ENCODE measurements around the gene BUB1B.
A peak's percentile ranks its signal among the peaks of the same experiment; 100 is the strongest.

The BUB1B gene

GRCh38 chr15:40229316-40229715 is 68.4 kb downstream of the BUB1B start:
- H3K9ac ChIP-seq (ENCODE audit: low read depth in 1 of 2, low read length in 2 of 2), result no peak overlapping the region
- H3K27ac ChIP-seq (ENCODE audit: low read depth in 2 of 2, low read length in 2 of 2), result no peak overlapping the region
- H3K4me1 ChIP-seq (ENCODE audit: control insufficient read depth in 2 of 2, insufficient read depth in 2 of 2, low read length in 2 of 2), result no peaks in the 10 kb centered on the region
- no peaks in the 10 kb centered on the region for H3K9me3 ChIP-seq (ENCODE audit: control insufficient read depth in 2 of 2, low read length in 2 of 2)
- H3K4me3 ChIP-seq (ENCODE audit: low read length in 2 of 2), result no peak overlapping the region
- no peaks in the 10 kb centered on the region for H3K36me3 ChIP-seq (ENCODE audit: control insufficient read depth in 2 of 2, insufficient read depth in 2 of 2, low read length in 2 of 2)
- H3K27me3 ChIP-seq (ENCODE audit: control insufficient read depth in 2 of 2, insufficient read depth in 2 of 2, low read length in 2 of 2), result no peaks in the 10 kb centered on the region

- H3K27ac ChIP-seq (ENCODE audit: low read depth in 2 of 2, low read length in 2 of 2), result no peak overlapping the region
- H3K4me1 ChIP-seq (ENCODE audit: control insufficient read depth in 2 of 2, insufficient read depth in 2 of 2, low read length in 2 of 2), result no peaks in the 10 kb centered on the region
- H3K36me3 ChIP-seq (ENCODE audit: control insufficient read depth in 2 of 2, insufficient read depth in 2 of 2, low read length in 2 of 2), result no peaks in the 10 kb centered on the region
- no peaks in the 10 kb centered on the region for H3K9me3 ChIP-seq (ENCODE audit: control insufficient read depth in 2 of 2, low read length in 2 of 2)
- no peaks in the 10 kb centered on the region for H3K27me3 ChIP-seq (ENCODE audit: control insufficient read depth in 2 of 2, insufficient read depth in 2 of 2, low read length in 2 of 2)
- H3K9ac ChIP-seq (ENCODE audit: low read depth in 1 of 2, low read length in 2 of 2), result no peak overlapping the region
- no peak overlapping the region for H3K4me3 ChIP-seq (ENCODE audit: low read length in 2 of 2)
These were observed 69.1 kb downstream of the BUB1B start for GRCh38 chr15:40229956-40230355.

DNA sequence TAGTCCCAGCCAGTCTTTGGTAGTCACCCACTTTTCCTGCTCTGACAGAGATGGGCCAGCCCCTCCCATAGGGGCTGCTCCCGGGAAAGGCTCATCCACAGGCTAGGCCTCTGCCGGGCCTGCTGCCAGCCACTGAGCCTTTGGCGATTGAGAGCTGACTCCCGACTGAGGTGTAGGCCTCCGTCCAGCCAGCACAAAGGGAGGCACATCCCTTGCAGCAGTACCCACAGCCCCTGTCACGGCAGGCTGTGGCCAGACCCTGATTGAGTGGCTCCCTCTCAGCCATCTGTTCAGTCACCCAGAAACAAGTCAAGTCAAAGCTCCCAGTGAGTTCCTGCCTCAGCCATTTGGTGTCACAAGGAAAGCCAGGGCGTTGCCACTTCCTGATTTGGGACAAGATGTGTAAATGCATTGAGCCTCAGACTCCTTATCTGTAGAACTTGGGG is 71.8 kb downstream of the BUB1B start:
- Histone ChIP-seq H3K9me3 (ENCODE audit: control insufficient read depth in 2 of 2, low read length in 2 of 2) (no peaks in the 10 kb centered on the region), H3K36me3 (ENCODE audit: control insufficient read depth in 2 of 2, insufficient read depth in 2 of 2, low read length in 2 of 2) (no peaks in the 10 kb centered on the region), H3K4me3 (ENCODE audit: low read length in 2 of 2) (no peak overlapping the region), H3K9ac (ENCODE audit: low read depth in 1 of 2, low read length in 2 of 2) (no peak overlapping the region), H3K4me1 (ENCODE audit: control insufficient read depth in 2 of 2, insufficient read depth in 2 of 2, low read length in 2 of 2) (no peaks in the 10 kb centered on the region), H3K27ac (ENCODE audit: low read depth in 2 of 2, low read length in 2 of 2) (no peak overlapping the region), H3K27me3 (ENCODE audit: control insufficient read depth in 2 of 2, insufficient read depth in 2 of 2, low read length in 2 of 2) (no peaks in the 10 kb centered on the region)

GRCh38 chr15:40233727-40234577 is 73.1 kb downstream of the BUB1B start:
- Histone ChIP-seq H3K9me3 (ENCODE audit: control insufficient read depth in 2 of 2, low read length in 2 of 2) (no peaks in the 10 kb centered on the region), H3K4me3 (ENCODE audit: low read length in 2 of 2) (no peak overlapping the region), H3K27me3 (ENCODE audit: control insufficient read depth in 2 of 2, insufficient read depth in 2 of 2, low read length in 2 of 2) (peaks cover 3 to 4% of the 10 kb centered on the region in 2 donors), H3K27ac (ENCODE audit: low read depth in 2 of 2, low read length in 2 of 2) (no peak overlapping the region), H3K36me3 (ENCODE audit: control insufficient read depth in 2 of 2, insufficient read depth in 2 of 2, low read length in 2 of 2) (no peaks in the 10 kb centered on the region), H3K4me1 (ENCODE audit: control insufficient read depth in 2 of 2, insufficient read depth in 2 of 2, low read length in 2 of 2) (peaks cover under 1 to 5% of the 10 kb centered on the region in 2 donors), H3K9ac (ENCODE audit: low read depth in 1 of 2, low read length in 2 of 2) (no peak overlapping the region)

DNA sequence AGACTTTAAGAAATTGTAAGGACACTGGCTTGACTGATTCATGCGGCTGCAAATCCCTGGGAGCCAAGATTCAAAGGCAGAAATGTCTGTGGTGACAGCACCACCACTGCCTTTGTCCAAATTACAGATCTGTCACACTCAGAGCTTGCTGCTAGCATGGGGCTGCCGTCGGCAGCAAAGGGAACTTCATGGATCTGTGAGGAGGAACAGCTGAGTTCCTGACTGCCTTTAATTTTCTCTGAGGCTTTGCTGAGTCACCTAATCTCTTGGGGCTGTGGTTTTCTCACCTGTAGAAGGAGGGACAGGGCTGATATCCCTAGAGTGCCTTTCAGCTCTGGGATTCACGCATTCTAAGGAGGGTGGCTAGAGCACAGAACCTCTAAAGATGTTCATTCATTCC is 73.9 kb downstream of the BUB1B start:
- peaks cover 3 to 4% of the 10 kb centered on the region in 2 donors for H3K27me3 ChIP-seq (ENCODE audit: control insufficient read depth in 2 of 2, insufficient read depth in 2 of 2, low read length in 2 of 2)
- H3K9me3 ChIP-seq (ENCODE audit: control insufficient read depth in 2 of 2, low read length in 2 of 2), result no peaks in the 10 kb centered on the region
- no peak overlapping the region for H3K9ac ChIP-seq (ENCODE audit: low read depth in 1 of 2, low read length in 2 of 2)
- H3K4me3 ChIP-seq (ENCODE audit: low read length in 2 of 2), result no peak overlapping the region
- peaks cover 3 to 8% of the 10 kb centered on the region in 2 donors for H3K4me1 ChIP-seq (ENCODE audit: control insufficient read depth in 2 of 2, insufficient read depth in 2 of 2, low read length in 2 of 2)
- H3K36me3 ChIP-seq (ENCODE audit: control insufficient read depth in 2 of 2, insufficient read depth in 2 of 2, low read length in 2 of 2), result no peaks in the 10 kb centered on the region
- H3K27ac ChIP-seq (ENCODE audit: low read depth in 2 of 2, low read length in 2 of 2), result peak overlapping the region in 1 of 2 donors; percentile 54

GRCh38 chr15:40235201-40235885 is 74.5 kb downstream of the BUB1B start:
- peak overlapping the region in 1 of 2 donors; percentile 54 for H3K27ac ChIP-seq (ENCODE audit: low read depth in 2 of 2, low read length in 2 of 2)
- peaks cover 3 to 8% of the 10 kb centered on the region in 2 donors for H3K4me1 ChIP-seq (ENCODE audit: control insufficient read depth in 2 of 2, insufficient read depth in 2 of 2, low read length in 2 of 2)
- H3K9ac ChIP-seq (ENCODE audit: low read depth in 1 of 2, low read length in 2 of 2), result no peak overlapping the region
- H3K4me3 ChIP-seq (ENCODE audit: low read length in 2 of 2), result no peak overlapping the region
- no peaks in the 10 kb centered on the region for H3K36me3 ChIP-seq (ENCODE audit: control insufficient read depth in 2 of 2, insufficient read depth in 2 of 2, low read length in 2 of 2)
- H3K9me3 ChIP-seq (ENCODE audit: control insufficient read depth in 2 of 2, low read length in 2 of 2), result no peaks in the 10 kb centered on the region
- peaks cover 3 to 4% of the 10 kb centered on the region in 2 donors for H3K27me3 ChIP-seq (ENCODE audit: control insufficient read depth in 2 of 2, insufficient read depth in 2 of 2, low read length in 2 of 2)

DNA sequence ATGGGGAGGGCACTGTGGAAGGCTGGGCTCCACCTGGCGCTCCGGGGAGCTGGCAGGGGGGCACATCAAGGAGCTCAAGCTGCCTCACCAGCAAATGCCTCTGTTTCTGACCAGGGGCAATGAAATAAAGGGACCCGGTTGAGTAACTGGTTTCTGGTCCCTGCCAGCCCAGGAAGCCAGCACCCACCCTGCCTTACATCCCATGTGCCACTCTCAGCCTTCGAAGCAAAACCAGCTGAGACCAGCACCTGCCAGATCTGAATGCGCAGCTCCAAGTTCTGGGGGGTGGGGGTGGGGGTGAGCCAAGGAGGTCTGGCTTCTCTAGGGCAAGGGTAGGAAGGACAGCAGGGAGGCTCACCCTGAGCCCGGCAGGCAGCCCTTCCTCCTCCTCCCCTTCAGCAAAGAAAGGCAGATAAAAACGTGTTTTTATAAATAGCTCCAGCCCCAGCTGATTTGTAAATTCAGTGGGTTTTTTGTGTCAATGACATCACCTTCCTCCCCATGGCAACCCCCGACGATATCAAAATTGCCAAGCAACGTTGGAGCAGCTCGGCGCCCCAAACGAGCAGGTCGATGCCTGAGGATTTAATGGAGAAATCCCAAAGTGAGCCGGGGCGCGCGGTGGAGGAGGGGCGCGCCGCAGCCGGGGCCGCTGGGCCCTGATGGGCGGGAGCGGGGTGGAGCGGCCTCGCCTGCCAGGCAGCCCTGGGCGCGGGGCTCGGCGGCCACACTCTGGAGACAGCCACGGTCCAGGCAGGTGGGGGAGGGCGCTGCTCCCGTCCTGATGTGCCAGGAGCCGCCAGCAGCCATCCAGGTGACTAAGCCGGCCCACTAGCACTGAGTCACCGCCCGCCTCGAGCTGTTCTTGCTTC is 77.9 kb downstream of the BUB1B start, which contains the start of gene PAK6:
Gene PAK6, plus strand, starts transcription at position 532 of the 872 bp plus-strand sequence. CDS start 25,723 bp downstream, outside the sequence.
- Histone ChIP-seq H3K27ac (ENCODE audit: low read depth in 2 of 2, low read length in 2 of 2) (no peak within 1 kb of the TSS), H3K4me3 (ENCODE audit: low read length in 2 of 2) (peak within 1 kb of the TSS; percentile 44 to 49), H3K36me3 (ENCODE audit: control insufficient read depth in 2 of 2, insufficient read depth in 2 of 2, low read length in 2 of 2) (no peaks in the 10 kb centered on the region), H3K27me3 (ENCODE audit: control insufficient read depth in 2 of 2, insufficient read depth in 2 of 2, low read length in 2 of 2) (peaks cover 3 to 4% of the 10 kb centered on the region in 2 donors), H3K9ac (ENCODE audit: low read depth in 1 of 2, low read length in 2 of 2) (peak within 1 kb of the TSS in 1 of 2 donors; percentile 57), H3K9me3 (ENCODE audit: control insufficient read depth in 2 of 2, low read length in 2 of 2) (no peaks in the 10 kb centered on the region), H3K4me1 (ENCODE audit: control insufficient read depth in 2 of 2, insufficient read depth in 2 of 2, low read length in 2 of 2) (peaks cover 3 to 8% of the 10 kb centered on the region in 2 donors)

GRCh38 chr15:40239404-40239692 is 78.5 kb downstream of the BUB1B start:
- Histone ChIP-seq H3K27me3 (ENCODE audit: control insufficient read depth in 2 of 2, insufficient read depth in 2 of 2, low read length in 2 of 2) (peaks cover 3 to 4% of the 10 kb centered on the region in 2 donors), H3K4me3 (ENCODE audit: low read length in 2 of 2) (peak overlapping the region in 1 of 2 donors; percentile 44), H3K36me3 (ENCODE audit: control insufficient read depth in 2 of 2, insufficient read depth in 2 of 2, low read length in 2 of 2) (no peaks in the 10 kb centered on the region), H3K9ac (ENCODE audit: low read depth in 1 of 2, low read length in 2 of 2) (peak overlapping the region in 1 of 2 donors; percentile 57), H3K4me1 (ENCODE audit: control insufficient read depth in 2 of 2, insufficient read depth in 2 of 2, low read length in 2 of 2) (peaks cover 3 to 8% of the 10 kb centered on the region in 2 donors), H3K9me3 (ENCODE audit: control insufficient read depth in 2 of 2, low read length in 2 of 2) (no peaks in the 10 kb centered on the region), H3K27ac (ENCODE audit: low read depth in 2 of 2, low read length in 2 of 2) (no peak overlapping the region)

DNA sequence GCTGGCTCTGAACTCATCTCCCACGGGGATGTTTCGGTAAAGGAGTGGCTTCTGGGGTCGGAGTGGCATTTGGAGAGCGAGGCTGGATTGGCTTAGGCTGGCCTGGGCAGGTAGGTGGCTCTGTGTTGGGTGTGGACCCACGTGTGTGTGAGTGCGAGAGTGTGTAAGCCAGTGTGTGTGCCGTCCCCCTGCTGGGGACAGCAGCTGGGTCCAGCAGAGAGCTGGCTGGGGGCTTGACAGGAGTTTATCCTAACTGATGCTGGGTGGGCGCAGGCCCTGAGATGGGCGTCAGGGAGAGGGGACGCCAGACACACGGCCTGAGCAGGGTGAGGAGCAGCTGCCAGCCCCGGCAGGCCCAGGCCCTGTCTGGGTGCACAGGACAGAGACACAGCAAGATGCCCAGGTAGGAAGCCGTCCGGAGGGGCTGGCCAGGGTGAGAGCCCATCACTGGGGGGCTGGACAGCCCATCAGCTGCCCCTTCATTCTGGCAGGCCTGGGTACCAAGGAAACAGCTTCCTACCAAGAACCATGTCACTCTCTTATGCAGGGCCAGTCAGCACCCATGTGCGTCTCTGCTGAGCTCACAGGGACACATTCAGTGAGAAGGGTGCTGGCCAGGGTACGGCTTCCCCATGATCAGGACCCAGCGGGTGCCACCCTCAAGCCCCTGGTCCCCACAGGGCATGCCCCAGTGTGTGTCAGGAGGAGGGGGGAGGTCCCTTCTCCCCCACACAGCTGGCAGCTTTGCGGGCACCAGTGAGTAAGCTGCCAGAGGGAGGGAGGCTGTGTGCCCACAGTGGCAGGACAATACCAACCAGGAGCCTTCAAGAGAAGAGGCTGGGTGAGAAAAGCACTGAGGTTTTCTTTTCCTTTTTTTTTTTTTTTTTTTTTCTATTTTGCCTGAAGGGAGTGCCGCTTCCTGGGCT is 79.1 kb downstream of the BUB1B start:
- Histone ChIP-seq H3K27ac (ENCODE audit: low read depth in 2 of 2, low read length in 2 of 2) (no peak overlapping the region), H3K27me3 (ENCODE audit: control insufficient read depth in 2 of 2, insufficient read depth in 2 of 2, low read length in 2 of 2) (peaks cover 3 to 4% of the 10 kb centered on the region in 2 donors), H3K4me1 (ENCODE audit: control insufficient read depth in 2 of 2, insufficient read depth in 2 of 2, low read length in 2 of 2) (peaks cover 3 to 8% of the 10 kb centered on the region in 2 donors), H3K9ac (ENCODE audit: low read depth in 1 of 2, low read length in 2 of 2) (no peak overlapping the region), H3K9me3 (ENCODE audit: control insufficient read depth in 2 of 2, low read length in 2 of 2) (no peaks in the 10 kb centered on the region), H3K36me3 (ENCODE audit: control insufficient read depth in 2 of 2, insufficient read depth in 2 of 2, low read length in 2 of 2) (no peaks in the 10 kb centered on the region), H3K4me3 (ENCODE audit: low read length in 2 of 2) (no peak overlapping the region)
